GM18517 (cell line): ENCODE results near the gene PTPRN2.

Experiments
- ATAC-seq: cut with Tn5 transposase; IDR thresholded peaks from one replicate; pipeline ENCODE4 v1.9.1; 2021; ENCODE audit warnings: mild to moderate bottlenecking, moderate library complexity; ENCODE audit not compliant: unreplicated experiment

The PTPRN2 gene

GRCh38 chr7:158247758-158248487 is 339.7 kb downstream of the PTPRN2 start:
- no peak for ATAC-seq

DNA sequence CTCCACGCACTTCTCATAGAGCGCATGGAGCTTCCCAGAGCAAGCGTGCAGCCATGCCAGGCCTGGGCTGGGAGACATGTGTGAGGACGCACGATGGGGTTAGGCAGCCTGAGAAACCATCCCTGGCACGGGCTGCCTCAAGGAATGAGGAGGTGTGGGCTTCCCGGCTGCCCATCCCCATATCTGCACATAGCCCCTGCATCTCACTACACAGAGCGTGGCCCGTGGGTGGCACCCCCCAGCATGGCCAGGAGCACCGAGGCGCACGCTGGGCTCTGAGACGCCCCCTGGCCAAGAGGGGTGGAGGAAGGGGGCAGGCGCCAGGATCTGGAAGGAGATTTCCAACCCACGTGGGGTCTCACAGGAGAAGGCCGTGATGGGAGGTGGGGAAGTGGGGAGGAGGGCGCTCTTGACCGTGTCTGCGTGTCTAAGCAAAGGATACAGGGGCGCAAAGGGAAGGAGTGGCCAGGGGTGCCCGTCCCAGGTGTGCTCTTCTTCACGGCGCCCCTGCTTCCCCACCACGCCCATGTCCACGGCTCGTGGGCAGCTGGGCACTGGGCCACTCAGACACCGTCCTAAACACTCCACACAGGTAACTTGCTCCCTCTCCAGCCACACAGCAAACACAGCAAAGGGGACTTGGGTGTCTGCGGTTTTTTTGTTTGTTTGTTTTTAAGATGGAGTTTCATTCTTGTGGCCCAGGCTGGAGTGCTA is 340.5 kb downstream of the PTPRN2 start:
- ATAC-seq = no peak

- no peak for ATAC-seq
These were observed 341.2 kb downstream of the PTPRN2 start for GRCh38 chr7:158246272-158246959.

DNA sequence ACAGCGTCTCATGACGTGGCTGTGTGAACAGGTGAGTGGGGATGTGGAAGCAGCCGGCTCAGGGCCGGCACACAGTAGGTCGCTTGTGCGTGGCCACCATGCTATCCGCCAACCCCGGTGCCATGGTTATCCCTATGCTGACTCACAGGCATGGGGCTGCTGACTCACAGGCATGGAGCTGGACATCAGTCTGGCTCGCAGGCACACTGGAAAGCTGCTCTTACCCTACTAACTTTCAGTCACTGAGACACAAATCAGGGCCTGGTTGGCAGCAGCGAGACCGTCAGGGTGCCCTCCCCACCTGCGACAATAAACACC is 341.9 kb downstream of the PTPRN2 start:
- ATAC-seq = no peak

DNA sequence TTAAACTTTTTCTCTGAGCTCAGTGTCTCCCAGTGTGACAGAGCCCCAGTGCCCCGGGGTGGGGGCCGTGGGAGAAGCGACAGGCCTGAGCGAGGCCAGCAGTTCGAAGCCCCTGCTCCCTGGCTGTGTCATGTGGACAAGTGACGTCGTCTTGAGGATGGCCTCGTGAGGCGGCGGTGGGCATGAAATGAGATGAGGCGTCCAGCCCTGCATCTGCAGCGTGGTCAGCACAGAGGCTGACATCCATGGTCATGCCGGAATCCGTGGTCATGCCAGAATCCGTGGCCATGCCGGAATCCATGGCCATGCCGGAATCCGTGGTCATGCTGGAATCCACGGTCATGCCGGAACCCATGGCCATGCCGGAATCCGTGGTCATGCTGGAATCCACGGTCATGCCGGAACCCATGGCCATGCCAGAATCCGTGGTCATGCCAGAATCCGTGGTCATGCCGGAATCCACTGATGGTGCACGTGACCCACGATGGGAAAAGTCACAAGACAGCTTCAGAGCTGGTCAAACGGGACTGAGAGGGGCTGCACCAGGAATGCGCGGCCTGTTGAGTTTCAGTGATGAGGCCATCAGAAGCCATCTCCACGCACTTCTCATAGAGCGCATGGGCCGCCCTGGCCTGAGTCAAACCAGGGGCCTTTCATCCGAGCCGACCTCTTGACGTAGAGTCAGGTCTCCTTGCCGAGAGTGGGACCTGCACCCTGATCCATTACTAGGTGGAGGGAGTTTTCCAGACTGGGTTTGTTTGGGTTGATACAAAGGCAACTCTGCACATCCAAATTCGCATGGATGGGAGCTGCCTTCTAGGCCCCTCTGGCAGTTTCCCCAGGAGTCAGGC is 342.5 kb downstream of the PTPRN2 start:
- no peak for ATAC-seq

DNA sequence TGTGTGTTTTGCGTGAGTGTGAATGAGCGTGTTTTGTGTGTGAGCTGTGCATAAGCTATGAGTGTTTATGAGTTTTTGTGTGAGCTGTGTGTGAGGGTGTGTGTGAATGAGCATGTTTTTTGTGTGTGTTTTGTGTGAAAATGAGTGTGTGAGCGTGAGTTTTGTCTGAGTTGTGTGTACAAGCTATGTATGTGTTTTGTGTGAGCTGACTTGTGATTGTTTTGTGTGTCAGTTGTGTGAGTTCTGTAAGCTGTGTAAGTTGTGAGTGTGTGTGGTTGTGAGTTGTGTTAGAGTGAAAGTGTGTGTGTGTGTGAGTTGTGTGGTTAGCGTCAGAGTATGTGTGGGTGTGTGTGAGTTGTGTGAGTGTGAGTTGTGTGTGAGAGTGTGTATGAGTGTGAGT is 343.2 kb downstream of the PTPRN2 start:
- ATAC-seq = no peak

DNA sequence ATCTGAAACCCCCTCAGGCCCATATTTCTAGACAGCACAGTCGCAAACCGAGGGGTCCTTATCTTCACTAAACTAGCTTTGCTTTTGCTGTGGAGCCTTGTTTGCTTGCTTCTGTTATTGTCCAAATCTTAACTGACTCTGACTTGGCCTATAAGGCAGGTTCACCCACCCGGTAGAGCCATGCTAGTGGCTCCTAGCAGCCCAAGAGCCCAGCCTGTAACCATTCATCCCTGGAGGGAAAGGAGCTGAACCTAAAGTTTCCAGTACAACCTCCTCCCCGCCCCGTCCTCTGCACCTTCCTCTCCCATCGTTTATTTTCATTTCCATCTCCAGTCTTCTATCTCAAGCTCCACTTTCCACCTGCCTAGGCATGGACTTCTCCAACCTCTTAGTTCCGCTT is 345.7 kb downstream of the PTPRN2 start:
- ATAC-seq = no peak

DNA sequence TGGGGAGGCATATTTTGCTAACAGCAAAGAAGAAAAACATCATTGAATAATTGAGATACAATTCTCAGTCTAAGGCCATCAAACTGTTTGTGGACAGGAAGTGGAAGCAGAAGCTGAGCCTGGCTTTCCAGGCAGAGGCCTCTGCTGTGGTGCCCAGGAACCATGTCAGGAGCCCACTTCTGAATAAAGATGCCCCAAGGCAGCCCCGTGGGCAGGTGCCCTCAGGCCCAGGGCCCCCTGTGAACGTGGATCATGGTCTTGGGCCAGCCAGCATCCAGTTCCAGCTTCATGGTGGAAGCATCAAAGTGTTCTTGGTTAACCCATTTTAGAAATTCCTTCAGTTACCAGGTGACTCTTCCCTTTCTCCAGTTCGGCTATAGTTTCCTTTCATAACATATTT is 346.8 kb downstream of the PTPRN2 start:
- ATAC-seq = no peak

DNA sequence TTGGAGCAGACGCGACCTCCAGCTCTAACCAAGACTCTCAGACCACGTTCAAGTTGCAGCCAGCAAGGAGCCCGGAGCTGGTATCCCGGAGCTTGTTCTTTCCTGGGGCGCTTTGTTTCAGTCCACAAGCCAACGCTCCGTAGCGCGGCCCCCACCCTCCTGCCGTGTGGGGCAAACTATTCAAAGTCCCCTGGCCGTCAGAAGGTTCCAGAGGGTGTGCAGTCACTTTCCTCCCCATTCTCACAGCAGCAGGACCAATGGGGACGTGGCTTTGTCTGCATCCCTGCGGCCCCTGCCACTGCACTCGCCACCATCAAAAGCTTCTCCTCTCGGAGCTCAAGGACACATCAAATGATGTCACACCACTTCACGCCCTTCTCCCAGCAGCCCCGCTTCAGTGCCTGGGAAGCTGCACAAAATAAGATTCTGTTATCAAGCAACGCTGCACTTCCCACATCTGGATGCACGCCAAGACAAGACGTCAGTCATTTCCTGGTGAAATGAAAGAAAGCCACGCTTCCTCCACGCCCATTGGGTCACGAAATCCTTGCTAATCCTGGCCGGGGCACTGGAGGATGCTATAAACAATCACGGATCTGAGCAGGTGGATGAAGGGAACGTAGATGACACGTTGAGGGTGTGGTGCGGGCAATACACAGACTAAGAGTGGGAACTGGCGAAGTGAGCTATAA is 348.2 kb downstream of the PTPRN2 start:
- ATAC-seq = no peak

- ATAC-seq = no peak
These were observed 348.9 kb downstream of the PTPRN2 start for GRCh38 chr7:158238616-158239289.

DNA sequence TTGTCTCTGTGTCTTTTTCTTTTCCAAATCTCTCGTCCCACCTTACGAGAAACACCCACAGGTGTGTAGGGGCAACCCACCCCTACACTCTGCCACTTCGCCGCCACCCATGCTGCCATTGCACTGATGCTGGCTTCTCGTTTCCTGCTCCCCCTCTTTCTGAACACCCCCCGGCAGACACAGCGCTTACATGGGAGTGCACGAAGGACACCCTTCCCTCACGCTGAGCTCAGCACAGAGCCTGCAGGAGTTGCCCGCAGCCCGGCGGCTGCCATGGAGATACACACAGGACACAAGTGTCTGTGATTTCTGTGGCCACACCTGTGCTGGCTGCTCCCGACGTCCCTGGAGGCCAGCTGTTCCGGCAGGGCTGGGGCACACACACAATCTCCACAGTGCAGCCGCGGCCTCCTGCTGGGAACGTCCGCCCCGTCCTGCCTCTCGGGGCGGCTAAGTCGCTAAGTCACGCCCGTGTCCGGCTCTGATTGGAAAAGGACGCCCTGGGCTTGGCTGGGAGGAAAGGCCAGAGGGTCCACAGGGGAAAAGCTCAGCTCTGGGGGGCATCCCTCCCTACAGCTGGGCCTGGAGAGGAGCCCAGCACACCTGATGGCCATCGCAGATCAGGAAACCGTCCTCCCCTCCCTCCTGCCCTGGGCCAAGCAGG is 349.8 kb downstream of the PTPRN2 start:
- no peak for ATAC-seq

DNA sequence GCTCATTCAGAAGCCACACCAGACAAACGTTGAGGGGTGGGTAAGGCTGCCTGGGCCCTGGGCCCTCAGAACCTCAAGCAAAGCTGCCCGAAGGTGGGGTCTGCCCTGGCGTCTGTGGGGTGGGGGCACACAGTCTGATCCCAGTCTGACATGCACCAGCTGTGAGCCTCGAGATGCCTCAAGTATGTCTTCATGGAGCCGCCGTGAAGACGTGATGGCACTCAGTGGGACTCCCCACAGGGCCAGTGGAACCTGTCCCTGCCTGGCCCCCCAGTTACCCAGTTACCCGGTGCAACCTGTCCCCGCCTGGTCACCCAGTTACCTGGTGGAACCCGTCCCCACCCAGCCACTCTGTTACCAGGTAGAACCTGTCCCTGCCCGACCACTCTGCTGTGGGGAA is 351.2 kb downstream of the PTPRN2 start:
- ATAC-seq = no peak

DNA sequence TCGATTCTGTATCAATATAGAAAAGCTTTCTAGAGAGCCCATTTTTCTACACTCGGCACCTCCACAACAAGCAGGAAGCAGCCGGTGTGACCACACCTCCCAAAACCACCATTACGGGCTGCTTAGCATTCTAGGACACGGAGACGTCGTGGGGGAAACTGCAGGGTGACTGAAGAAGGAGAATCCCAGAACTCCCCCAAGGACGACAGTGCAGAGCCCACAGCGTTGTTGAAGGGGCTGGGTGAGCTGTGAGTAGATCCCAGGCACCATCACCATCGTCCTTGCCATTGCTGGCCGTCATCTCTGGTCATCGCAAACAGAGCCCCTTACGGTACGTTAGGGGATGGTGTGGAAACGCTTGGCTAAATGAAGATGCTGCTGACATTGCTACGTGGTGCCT is 351.8 kb downstream of the PTPRN2 start:
- ATAC-seq = no peak

- no peak for ATAC-seq
These were observed 357.7 kb downstream of the PTPRN2 start for GRCh38 chr7:158229945-158230344.

DNA sequence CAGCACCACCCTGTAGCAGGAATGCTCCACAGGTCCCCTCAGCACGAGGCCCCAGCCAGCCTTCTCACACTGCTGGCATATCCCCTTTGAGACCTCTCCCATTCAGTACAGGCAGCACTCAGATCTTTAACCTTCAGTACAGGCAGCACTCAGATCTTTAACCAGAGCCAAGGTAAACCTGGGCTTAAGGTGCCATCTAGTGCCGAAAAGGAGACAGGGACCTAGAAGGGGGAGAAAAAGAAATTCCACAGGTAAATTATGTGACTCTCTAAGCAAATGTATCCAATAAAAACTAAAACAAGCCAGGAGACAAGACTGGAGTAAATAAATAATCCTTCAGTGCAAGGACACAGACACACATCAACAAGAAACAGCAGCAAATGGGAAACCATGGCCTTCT is 358.6 kb downstream of the PTPRN2 start:
- no peak for ATAC-seq

DNA sequence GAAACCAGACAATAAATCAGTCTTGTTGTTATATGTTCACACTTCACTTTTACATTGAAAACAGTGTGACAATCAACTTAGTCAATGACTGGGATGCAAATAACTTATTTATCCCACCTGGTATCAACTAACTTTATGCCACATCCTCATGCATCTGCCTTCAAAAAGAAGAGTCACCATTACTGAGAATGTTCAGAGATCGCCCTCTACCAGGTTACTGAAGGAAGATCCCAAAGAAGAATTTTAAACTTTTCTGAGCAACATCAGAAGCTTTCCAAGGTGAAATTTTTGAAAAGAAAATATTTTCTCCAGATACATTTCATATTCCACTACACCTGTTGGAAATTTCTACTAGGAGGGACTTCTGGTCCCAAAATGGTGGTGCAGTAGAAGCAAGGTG is 359.5 kb downstream of the PTPRN2 start:
- ATAC-seq = no peak

DNA sequence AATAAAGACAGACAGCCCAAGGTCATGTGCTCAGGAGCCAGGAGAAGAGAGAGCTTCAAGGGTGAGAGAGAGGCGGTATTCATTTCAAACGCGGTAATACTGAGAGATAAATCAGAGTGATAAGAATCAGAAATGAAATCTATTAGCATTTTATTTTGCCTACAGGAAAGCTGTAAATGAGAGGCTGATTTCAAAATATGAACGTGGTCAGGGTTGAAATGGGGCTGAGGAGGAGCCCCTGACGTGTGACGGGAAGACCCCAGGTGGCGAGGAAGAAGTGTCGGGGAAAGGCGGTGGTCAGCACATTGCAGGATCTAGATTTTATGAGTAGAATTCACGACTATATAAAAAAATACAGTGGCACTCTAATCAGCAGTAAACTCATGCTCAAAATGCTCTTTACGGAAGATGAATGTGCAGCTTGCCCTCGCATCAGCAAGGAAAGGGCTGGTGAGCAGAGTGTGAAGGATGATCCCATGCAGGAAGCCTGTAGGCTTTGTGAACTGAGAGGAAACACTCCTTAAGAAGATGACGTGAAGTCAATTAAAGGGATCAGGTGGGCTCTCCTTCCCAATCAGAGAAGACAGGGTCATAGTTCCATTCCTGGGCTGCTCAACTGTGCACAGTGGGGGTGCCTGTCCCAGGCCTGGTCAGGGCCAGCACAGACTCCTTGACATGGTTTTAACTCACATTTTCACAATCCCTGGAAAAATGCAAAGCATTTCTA is 360.2 kb downstream of the PTPRN2 start:
- no peak for ATAC-seq

DNA sequence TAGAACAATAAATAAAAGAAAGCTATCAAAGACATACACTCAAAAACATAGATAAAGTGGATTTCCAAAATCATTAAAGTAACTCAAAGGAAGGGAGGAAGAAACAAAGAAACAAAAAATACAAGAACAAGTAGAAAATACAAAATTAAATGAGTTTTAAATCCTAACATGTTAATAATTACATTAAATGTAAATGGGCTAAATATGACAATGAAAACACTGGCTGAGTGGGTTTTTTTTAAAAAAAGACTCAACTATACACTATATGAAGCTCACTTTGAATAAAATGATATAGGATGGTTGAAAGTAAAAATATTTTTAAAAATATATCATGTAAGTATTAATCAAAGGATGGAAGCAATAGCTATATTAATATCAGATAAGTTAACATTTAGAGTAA is 371.4 kb downstream of the PTPRN2 start:
- ATAC-seq = no peak

- ATAC-seq = no peak
These were observed 378.2 kb downstream of the PTPRN2 start for GRCh38 chr7:158209435-158209834.
